NB4 (cell line): Measurements from ENCODE around the gene ENC1.

Experiments used
- DNase-seq: peaks from one replicate; pipeline ENCODE4 v3.0.0; 2010; ENCODE audit warnings: low read depth
- H3K4me3 ChIP-seq: one replicate; pipeline ENCODE4 v1.5.1; 2011; ENCODE audit warnings: mild to moderate bottlenecking, low read depth, low read length, moderate library complexity
- CTCF ChIP-seq: IDR thresholded peaks from one replicate; pipeline ENCODE4 v1.5.1; 2012; ENCODE audit warnings: low read depth, low read length
- MAX ChIP-seq: IDR thresholded peaks from 2 replicates; pipeline ENCODE4 v1.6.1; 2011; ENCODE audit warnings: low read depth, low read length
- MYC ChIP-seq: IDR thresholded peaks from 2 replicates; pipeline ENCODE4 v1.6.1; 2011; ENCODE audit warnings: low read depth, low read length
- POLR2A ChIP-seq: IDR thresholded peaks from 2 replicates; pipeline ENCODE4 v1.6.1; 2011; ENCODE audit warnings: mild to moderate bottlenecking; ENCODE audit not compliant: insufficient read length; ENCODE audit errors: extremely low read depth

Gene ENC1

GRCh38 chr5:74594137-74595040 lies 46.1 kb downstream of the ENC1 start:
- TF ChIP-seq MYC (no peak), MAX (no peak), CTCF (no peak), POLR2A (no peak)
- DNase-seq, result no peak
- no peak overlapping the region for H3K4me3 ChIP-seq

GRCh38 chr5:74589204-74590056 lies 51.1 kb downstream of the ENC1 start:
- H3K4me3 ChIP-seq, result no peak overlapping the region
- no peak for DNase-seq
- TF ChIP-seq POLR2A, result no peak

GRCh38 chr5:74588415-74588814 lies 52.1 kb downstream of the ENC1 start:
- no peak for DNase-seq
- H3K4me3 ChIP-seq, result no peak overlapping the region
- TF ChIP-seq POLR2A, result no peak
- TF ChIP-seq CTCF, result no peak
- TF ChIP-seq MYC, result no peak
- no peak for TF ChIP-seq MAX

- no peak overlapping the region for H3K4me3 ChIP-seq
- TF ChIP-seq POLR2A, result no peak
- TF ChIP-seq MAX, result no peak
- TF ChIP-seq MYC, result no peak
- no peak for TF ChIP-seq CTCF
- no peak for DNase-seq
Measured at GRCh38 chr5:74587890-74588289, 52.6 kb downstream of the ENC1 start.

GRCh38 chr5:74587300-74587699 lies 53.2 kb downstream of the ENC1 start:
- H3K4me3 ChIP-seq, result no peak overlapping the region
- no peak for TF ChIP-seq POLR2A
- TF ChIP-seq CTCF, result no peak
- no peak for TF ChIP-seq MAX
- TF ChIP-seq MYC, result no peak
- DNase-seq, result no peak

GRCh38 chr5:74586856-74587255 lies 53.7 kb downstream of the ENC1 start:
- DNase-seq, result no peak
- TF ChIP-seq MAX (no peak), MYC (no peak)
- H3K4me3 ChIP-seq, result no peak overlapping the region
